Lung (tissue), 12 donors: ENCODE measurements around the gene NAB1. TPM values are rescaled to one million over a fixed set of nuclear protein-coding genes. Genes with fewer than 3 reads are reported as not detected.
"Not testable (repeated sequence)": the region's sequence is repeated elsewhere in the genome, so short reads cannot be mapped to it uniquely, and the experiment has no call there.

Source experiments
- ATAC-seq: fragments of 200-7000 bp; cut with Tn5 transposase; one replicate; pipeline ENCODE4 v1.9.1; 2020; ENCODE audit warnings: moderate number of reproducible peaks; ENCODE audit not compliant: insufficient read depth, low FRiP score
- DNase-seq, 3 donors: peaks; one replicate each; pipeline ENCODE4 v3.0.0-alpha.2; 2013 to 2017
- H3K27ac ChIP-seq, 2 donors: one replicate each; pipeline ENCODE4 v1.5.1; 2013; ENCODE audit warnings: mild to moderate bottlenecking in 2 of 2, moderate library complexity in 2 of 2, control low read depth in 1 of 2, inconsistent platforms in 1 of 2, low read depth in 1 of 2, low read length in 1 of 2
- H3K27me3 ChIP-seq, 3 donors: one replicate each; pipeline ENCODE4 v1.5.1; 2013; ENCODE audit warnings: low read length in 2 of 3; ENCODE audit not compliant: control insufficient read depth in 3 of 3, insufficient read depth in 3 of 3
- H3K36me3 ChIP-seq, 4 donors: one replicate each; pipeline ENCODE4 v1.5.1; 2013; ENCODE audit warnings: low read length in 4 of 4, mild to moderate bottlenecking in 1 of 4, moderate library complexity in 1 of 4; ENCODE audit not compliant: control insufficient read depth in 4 of 4, insufficient read depth in 4 of 4
- H3K4me1 ChIP-seq, 5 donors: one replicate each; pipeline ENCODE4 v1.5.1; 2013; ENCODE audit warnings: low read length in 5 of 5, mild to moderate bottlenecking in 2 of 5, moderate library complexity in 1 of 5; ENCODE audit not compliant: control insufficient read depth in 5 of 5, insufficient read depth in 5 of 5
- H3K4me3 ChIP-seq: one replicate; pipeline ENCODE4 v1.5.1; 2013; ENCODE audit warnings: mild to moderate bottlenecking, control low read depth, moderate library complexity
- H3K9ac ChIP-seq, 2 donors: one replicate each; pipeline ENCODE4 v1.5.1; 2013; ENCODE audit warnings: low read length in 2 of 2, control low read depth in 1 of 2; ENCODE audit not compliant: insufficient read depth in 1 of 2
- H3K9me3 ChIP-seq, 4 donors: one replicate each; pipeline ENCODE4 v1.5.1; 2013; ENCODE audit warnings: low read length in 3 of 4, mild to moderate bottlenecking in 1 of 4, moderate library complexity in 1 of 4; ENCODE audit not compliant: control insufficient read depth in 4 of 4, insufficient read depth in 3 of 4
- WGBS, 2 donors: extraction: QIAGEN DNeasy Blood & Tissue Kit; methylation state at CpG; one replicate each; pipeline ENCODE4 v1.1.7; 2013; 5-methylcytosine and 5-hydroxymethylcytosine counted together
- polyA plus RNA-seq, 2 donors: library from polyadenylated mRNA; stranded (reverse); fragments of 200-250 nt; gene quantifications; one replicate each; pipeline ENCODE4 v1.2.1, GENCODE V29; 2013
- total RNA-seq, 2 donors: library from RNA; depleted of rRNA in 1 of 2; stranded (reverse); fragments of >200 nt in 1 of 2; gene quantifications; one replicate each; pipeline ENCODE4 v1.2.1, GENCODE V29; 2014 to 2021
- TF ChIP-seq, protein P1 (sequence below): IDR thresholded peaks from 2 replicates; pipeline ENCODE4 v1.5.1; 2012; ENCODE audit warnings: mild to moderate bottlenecking; ENCODE audit errors: control extremely low read depth, extremely low read depth
- donor health status: control.
- donor health status: control.
- donor health status: Bipolar disorder and iron deficiency.
- donor health status: healthy.
- donor health status: DM: yes; HTN: yes; CAD: no.

The NAB1 gene
- total and polyA plus RNA-seq, 4 donors: 14.3 to 71.9 (median 22.2) TPM

DNA sequence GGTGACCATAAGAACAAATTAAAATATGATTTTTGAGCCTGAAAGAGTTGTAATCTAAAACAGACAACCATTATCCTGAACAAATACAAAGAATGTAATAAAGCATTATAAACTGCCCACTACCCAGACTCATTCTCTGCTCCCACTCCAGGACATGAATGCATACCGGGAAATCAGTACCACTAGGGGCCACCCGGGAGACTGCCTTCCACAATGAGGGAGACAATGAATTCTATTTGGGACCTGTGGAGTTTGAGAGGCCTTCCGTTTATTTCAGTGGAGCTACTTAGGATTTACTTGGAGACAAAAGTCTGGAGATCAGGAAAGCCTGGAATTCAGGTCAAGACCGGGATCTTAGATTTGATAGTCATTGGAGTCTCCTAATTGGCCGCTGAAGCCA lies 50.0 kb downstream of the NAB1 start:
- H3K9me3 ChIP-seq: no peaks in the 10 kb centered on the region
- no peak overlapping the region for H3K4me3 ChIP-seq
- TF ChIP-seq, protein P1, sequence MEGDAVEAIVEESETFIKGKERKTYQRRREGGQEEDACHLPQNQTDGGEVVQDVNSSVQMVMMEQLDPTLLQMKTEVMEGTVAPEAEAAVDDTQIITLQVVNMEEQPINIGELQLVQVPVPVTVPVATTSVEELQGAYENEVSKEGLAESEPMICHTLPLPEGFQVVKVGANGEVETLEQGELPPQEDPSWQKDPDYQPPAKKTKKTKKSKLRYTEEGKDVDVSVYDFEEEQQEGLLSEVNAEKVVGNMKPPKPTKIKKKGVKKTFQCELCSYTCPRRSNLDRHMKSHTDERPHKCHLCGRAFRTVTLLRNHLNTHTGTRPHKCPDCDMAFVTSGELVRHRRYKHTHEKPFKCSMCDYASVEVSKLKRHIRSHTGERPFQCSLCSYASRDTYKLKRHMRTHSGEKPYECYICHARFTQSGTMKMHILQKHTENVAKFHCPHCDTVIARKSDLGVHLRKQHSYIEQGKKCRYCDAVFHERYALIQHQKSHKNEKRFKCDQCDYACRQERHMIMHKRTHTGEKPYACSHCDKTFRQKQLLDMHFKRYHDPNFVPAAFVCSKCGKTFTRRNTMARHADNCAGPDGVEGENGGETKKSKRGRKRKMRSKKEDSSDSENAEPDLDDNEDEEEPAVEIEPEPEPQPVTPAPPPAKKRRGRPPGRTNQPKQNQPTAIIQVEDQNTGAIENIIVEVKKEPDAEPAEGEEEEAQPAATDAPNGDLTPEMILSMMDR: no peak
- H3K9ac ChIP-seq: no peak overlapping the region
- H3K36me3 ChIP-seq: peaks cover 0 to 2% (median 0%) of the 10 kb centered on the region in 4 donors
- H3K27ac ChIP-seq: no peak overlapping the region
- no peak for ATAC-seq
- WGBS, 2 donors: 67 to 72% methylated on average over 5 of the region's 5 CpGs
- H3K4me1 ChIP-seq: peaks cover 0 to 8% (median 0%) of the 10 kb centered on the region in 5 donors
- DNase-seq: peak in 1 of 3 donors; percentile 25
- H3K27me3 ChIP-seq: no peaks in the 10 kb centered on the region

DNA sequence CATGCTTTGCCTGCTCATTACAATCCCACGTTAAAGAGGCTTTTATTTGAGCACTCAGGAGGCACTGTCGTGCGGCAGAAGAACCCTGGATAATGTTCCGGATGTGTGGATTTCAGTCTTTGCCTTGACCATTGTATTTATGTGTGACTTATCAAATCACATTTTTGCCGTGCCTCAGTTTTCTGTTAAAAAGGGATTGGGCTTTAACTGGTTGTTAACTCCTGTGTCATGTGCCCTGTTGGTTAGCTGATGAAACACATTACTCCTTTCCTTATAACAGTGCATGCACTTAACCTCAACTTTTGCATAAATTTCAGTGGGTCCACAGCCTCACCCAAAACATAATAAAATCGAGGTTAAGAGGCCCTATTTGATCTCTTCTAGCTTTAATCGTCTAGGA lies 52.7 kb downstream of the NAB1 start:
- Histone ChIP-seq H3K9ac (no peak overlapping the region), H3K4me3 (no peak overlapping the region), H3K36me3 (no peaks in the 10 kb centered on the region), H3K4me1 (peaks cover 0 to 8% (median 0%) of the 10 kb centered on the region in 5 donors), H3K27me3 (no peaks in the 10 kb centered on the region), H3K27ac (no peak overlapping the region), H3K9me3 (peaks cover 0 to 2% (median 0%) of the 10 kb centered on the region in 4 donors)
- TF ChIP-seq, protein P1: no peak
- DNase-seq (no peak), ATAC-seq (no peak)
- WGBS, 2 donors: 65 to 84% methylated on average over 7 of the region's 7 CpGs

DNA sequence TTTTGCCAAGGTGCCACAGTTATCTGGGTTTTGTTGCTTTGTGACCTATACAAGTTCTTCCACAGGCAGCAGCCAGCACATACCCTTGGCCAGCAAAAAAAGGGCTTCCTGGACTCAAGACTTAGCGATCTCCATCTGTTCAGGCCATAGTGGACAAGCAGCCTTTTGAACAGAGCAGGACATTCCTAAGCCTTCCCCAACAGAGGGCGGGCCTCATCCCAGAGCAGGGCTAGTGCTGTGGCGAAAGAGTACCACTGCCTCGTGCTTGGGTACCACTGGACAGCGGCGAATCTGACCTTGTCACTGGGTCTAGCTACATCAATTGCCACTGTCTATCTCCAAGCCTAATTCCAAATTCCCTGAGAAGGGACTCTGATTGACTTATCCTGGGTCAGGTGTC lies 56.4 kb downstream of the NAB1 start:
- Histone ChIP-seq H3K9ac (no peak overlapping the region), H3K36me3 (no peaks in the 10 kb centered on the region), H3K27ac (no peak overlapping the region), H3K27me3 (no peaks in the 10 kb centered on the region), H3K9me3 (peaks cover 0 to 2% (median 0%) of the 10 kb centered on the region in 4 donors), H3K4me3 (no peak overlapping the region), H3K4me1 (no peaks in the 10 kb centered on the region)
- ATAC-seq: no peak
- TF ChIP-seq, protein P1: no peak
- no peak for DNase-seq
- WGBS, 2 donors: 97 to 98% methylated on average over 6 of the region's 6 CpGs

DNA sequence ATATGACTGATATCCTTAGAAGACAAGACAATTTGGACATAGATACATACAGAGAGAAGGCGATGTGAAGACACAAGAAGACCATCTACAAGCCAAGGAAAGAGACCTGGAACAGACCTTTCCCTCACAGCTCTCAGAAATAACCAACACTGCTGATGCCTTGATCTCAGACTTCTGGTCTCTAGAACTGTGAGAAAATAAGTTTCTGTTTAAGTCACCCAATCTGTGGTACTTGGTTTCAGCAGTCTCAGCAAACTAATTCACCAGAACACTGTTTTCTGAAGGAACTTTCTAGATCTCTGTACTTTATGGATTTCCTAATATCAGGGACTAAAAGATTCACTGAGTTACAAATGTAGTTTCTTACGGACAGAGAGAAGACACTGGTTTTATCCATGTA lies 58.8 kb downstream of the NAB1 start:
- TF ChIP-seq, protein P1: no peak
- ATAC-seq: no peak
- no peak overlapping the region for H3K27ac ChIP-seq

DNA sequence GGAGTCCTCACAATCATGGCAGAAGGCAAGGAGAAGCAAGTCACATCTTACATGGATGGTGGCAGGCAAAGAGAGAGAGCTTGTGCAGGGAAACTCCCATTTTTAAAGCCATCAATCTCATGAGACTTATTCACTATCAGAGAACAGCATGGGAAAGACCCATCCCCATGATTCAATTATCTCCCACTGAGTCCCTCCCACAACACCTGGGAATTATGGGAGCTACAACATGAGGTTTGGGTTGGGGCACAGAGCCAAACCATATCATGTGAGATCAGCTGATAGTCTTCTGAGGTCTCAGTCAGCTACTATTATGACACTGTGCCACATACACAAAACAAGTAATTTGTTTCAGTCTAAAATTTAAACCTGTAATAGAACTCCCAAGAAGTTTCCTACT lies 59.8 kb downstream of the NAB1 start:
- H3K9ac ChIP-seq, H3K36me3 ChIP-seq, H3K4me1 ChIP-seq, H3K27ac ChIP-seq, H3K4me3 ChIP-seq, H3K27me3 ChIP-seq, H3K9me3 ChIP-seq, ATAC-seq, DNase-seq: not testable (repeated sequence)

More for the DNA sequence above, 58.8 kb downstream of the NAB1 start:
- no peak for DNase-seq
- WGBS, 2 donors: 94 to 95% methylated on average over 2 of the region's 2 CpGs
- Histone ChIP-seq H3K4me3 (no peak overlapping the region), H3K9ac (no peak overlapping the region), H3K27me3 (no peaks in the 10 kb centered on the region), H3K4me1 (no peaks in the 10 kb centered on the region), H3K36me3 (no peaks in the 10 kb centered on the region), H3K9me3 (peaks cover 0 to 5% (median 0%) of the 10 kb centered on the region in 4 donors)
